ENCODE results near the gene HSF2BP. TPM values are rescaled to one million over a fixed set of nuclear protein-coding genes. Genes with fewer than 3 reads are reported as not detected.
"Not testable (repeated sequence)": the region's sequence is repeated elsewhere in the genome, so short reads cannot be mapped to it uniquely, and the experiment has no call there.

Gene HSF2BP
- total RNA-seq, 1 experiment from 2014 or later: 1.5 TPM

- H3K9me3 ChIP-seq (ENCODE audit: control insufficient read depth, low read depth, low read length): no peaks in the 10 kb centered on the region
- no peak overlapping the region for H3K27ac ChIP-seq (ENCODE audit: insufficient read length, low read depth, low read length)
- no peak for TF ChIP-seq CTCF (conservative IDR thresholded peaks at IDR 0.05)
- Mint-ChIP-seq H3K4me1 (no peaks in the 10 kb centered on the region), H3K9me3 (no peaks in the 10 kb centered on the region), H3K36me3 (ENCODE audit: insufficient read depth in 1 of 3, low read depth in 3 of 3) (no peaks in the 10 kb centered on the region), H3K27me3 (ENCODE audit: low read depth) (no peaks in the 10 kb centered on the region), H3K27ac (peak overlapping the region in 1 of 3 experiments; percentile 46; a peak in 1 of 7 replicates), H3K4me3 (no peak overlapping the region)
- no peak overlapping the region for H3K56ac ChIP-seq (ENCODE audit: insufficient read length, low read depth, low read length)
- H3K79me1 ChIP-seq (ENCODE audit: insufficient read depth, low read depth, low read length, poor library complexity, severe bottlenecking): no peaks in the 10 kb centered on the region
- H3K4me1 ChIP-seq (ENCODE audit: insufficient read depth, low read length): no peaks in the 10 kb centered on the region
- H4K91ac ChIP-seq (ENCODE audit: insufficient read length, low read depth, low read length): no peak overlapping the region
- H3K14ac ChIP-seq (ENCODE audit: insufficient read depth, low read length): no peak overlapping the region
- H2BK12ac ChIP-seq (ENCODE audit: insufficient read length, low read depth, low read length): no peak overlapping the region
- no peaks in the 10 kb centered on the region for H3K23me2 ChIP-seq (ENCODE audit: insufficient read length, low read depth, low read length, poor library complexity, severe bottlenecking)
- no peak overlapping the region for H3K4me2 ChIP-seq (ENCODE audit: insufficient read depth, insufficient read length, low read length)
- no peaks in the 10 kb centered on the region for H3K27me3 ChIP-seq (ENCODE audit: insufficient read depth, low read length)
- H3K4ac ChIP-seq (ENCODE audit: low read depth, low read length): no peak overlapping the region
- no peak overlapping the region for H3K23ac ChIP-seq (ENCODE audit: insufficient read length, low read depth, low read length)
- DNase-seq: no peak
- H4K8ac ChIP-seq (replicated peaks; ENCODE audit: insufficient read length, low read depth, low read length): no peak overlapping the region
- H2BK20ac ChIP-seq (ENCODE audit: low read depth, low read length, poor library complexity, severe bottlenecking): no peak overlapping the region
- H2AFZ ChIP-seq (ENCODE audit: low read length): no peak overlapping the region
- no peak overlapping the region for H2BK15ac ChIP-seq (ENCODE audit: low read depth, low read length)
- no CpG with 5 or more reads among the region's 5 CpGs for WGBS (ENCODE audit: extremely low coverage, insufficient read length, low lambda C conversion rate)
- no peaks in the 10 kb centered on the region for H4K20me1 ChIP-seq (ENCODE audit: control insufficient read depth, insufficient read depth, insufficient read length)
- no peak overlapping the region for H2BK5ac ChIP-seq (ENCODE audit: insufficient read length, low read length)
- no peak overlapping the region for H3K9ac ChIP-seq (ENCODE audit: extremely low read depth, insufficient read length, low read length)
- no peak overlapping the region for H2BK120ac ChIP-seq (ENCODE audit: low read depth, low read length, poor library complexity, severe bottlenecking)
- no peak overlapping the region for H3K18ac ChIP-seq (ENCODE audit: insufficient read length, low read depth, low read length)
- H2AK5ac ChIP-seq (ENCODE audit: insufficient read length, low read length): no peak overlapping the region
- no peak overlapping the region for H3T11ph ChIP-seq (ENCODE audit: low read length)
- H4K5ac ChIP-seq (ENCODE audit: insufficient read length, low read depth, low read length): no peak overlapping the region
- H3K79me2 ChIP-seq (ENCODE audit: insufficient read depth, low read length): no peaks in the 10 kb centered on the region
These were observed 62.7 kb downstream of the HSF2BP start for GRCh38 chr21:43596616-43597015.

- not testable (repeated sequence) for H3K4ac ChIP-seq (ENCODE audit: low read depth, low read length); H4K5ac ChIP-seq (ENCODE audit: insufficient read length, low read depth, low read length); H3K9me3 ChIP-seq (ENCODE audit: control insufficient read depth, low read depth, low read length); DNase-seq; H3K9me3 Mint-ChIP-seq; H3K27ac ChIP-seq (ENCODE audit: insufficient read length, low read depth, low read length); H3K27me3 ChIP-seq (ENCODE audit: insufficient read depth, low read length); H2BK12ac ChIP-seq (ENCODE audit: insufficient read length, low read depth, low read length); H3K4me1 Mint-ChIP-seq; H3K36me3 Mint-ChIP-seq (ENCODE audit: insufficient read depth in 1 of 3, low read depth in 3 of 3); H2AFZ ChIP-seq (ENCODE audit: low read length); H2BK5ac ChIP-seq (ENCODE audit: insufficient read length, low read length); H4K8ac ChIP-seq (replicated peaks; ENCODE audit: insufficient read length, low read depth, low read length); H3K18ac ChIP-seq (ENCODE audit: insufficient read length, low read depth, low read length); H4K91ac ChIP-seq (ENCODE audit: insufficient read length, low read depth, low read length); H3K4me1 ChIP-seq (ENCODE audit: insufficient read depth, low read length); H3K23me2 ChIP-seq (ENCODE audit: insufficient read length, low read depth, low read length, poor library complexity, severe bottlenecking); H2BK120ac ChIP-seq (ENCODE audit: low read depth, low read length, poor library complexity, severe bottlenecking); H3K27me3 Mint-ChIP-seq (ENCODE audit: low read depth); H3K79me1 ChIP-seq (ENCODE audit: insufficient read depth, low read depth, low read length, poor library complexity, severe bottlenecking); H2AK5ac ChIP-seq (ENCODE audit: insufficient read length, low read length); H2BK20ac ChIP-seq (ENCODE audit: low read depth, low read length, poor library complexity, severe bottlenecking); H2BK15ac ChIP-seq (ENCODE audit: low read depth, low read length); H3K4me3 Mint-ChIP-seq; H3K56ac ChIP-seq (ENCODE audit: insufficient read length, low read depth, low read length); H3K23ac ChIP-seq (ENCODE audit: insufficient read length, low read depth, low read length); H3K9ac ChIP-seq (ENCODE audit: extremely low read depth, insufficient read length, low read length); H3K27ac Mint-ChIP-seq; H3K14ac ChIP-seq (ENCODE audit: insufficient read depth, low read length); H4K20me1 ChIP-seq (ENCODE audit: control insufficient read depth, insufficient read depth, insufficient read length); H3T11ph ChIP-seq (ENCODE audit: low read length); H3K79me2 ChIP-seq (ENCODE audit: insufficient read depth, low read length); H3K4me2 ChIP-seq (ENCODE audit: insufficient read depth, insufficient read length, low read length)
- no CpG with 5 or more reads among the region's 8 CpGs for WGBS (ENCODE audit: extremely low coverage, insufficient read length, low lambda C conversion rate)
These were observed 63.5 kb downstream of the HSF2BP start for GRCh38 chr21:43595769-43596168.
